Endothelial cell of umbilical vein (primary cell): Measurements from ENCODE around the gene MIB1. TPM values are rescaled to one million over a fixed set of nuclear protein-coding genes. Genes with fewer than 3 reads are reported as not detected.

Source experiments
- BruUV-seq: library from RNA; stranded (reverse); fragments of 400-500 nt; replicated peaks from 2 replicates; lab custom pipeline; 2021; lab: Mats Ljungman, UMichigan
- CTCF ChIA-PET: fragments of 300-600, 350-600 bp; sonication (Branson Sonifier 250); formaldehyde crosslinking; loops from one replicate; lab custom pipeline; 2021; ENCODE audit warnings: antibody characterized with exemption, inconsistent platforms; lab: Charles Lee
- POLR2A ChIA-PET: fragments of 300-600, 350-600 bp; sonication (Branson Sonifier 250); formaldehyde crosslinking; loops from one replicate; lab custom pipeline; 2021; ENCODE audit warnings: antibody characterized with exemption, inconsistent platforms; lab: Charles Lee
- DNase-seq: peaks from one replicate; pipeline ENCODE4 v3.0.0-alpha.2; 2011; ENCODE audit warnings: low read depth, low spot score
- FAIRE-seq: peaks from 2 replicates; lab custom pipeline; 2011; peaks lifted over from hg19 to GRCh38; lab: Jason Lieb, UNC
- H2AFZ ChIP-seq: 2 replicates; pipeline ENCODE4 v1.6.0; 2012; ENCODE audit warnings: low read depth, low read length, control low read depth, inconsistent platforms
- H3K27ac ChIP-seq: 2 replicates; pipeline ENCODE4 v1.5.1; 2011; ENCODE audit warnings: low read depth, mild to moderate bottlenecking, control low read depth, low read length, moderate library complexity; ENCODE audit not compliant: insufficient read depth
- H3K27me3 ChIP-seq, 2 experiments: 2 replicates each; pipeline versions ENCODE4 v1.6.0 to v1.6.1; 2011; ENCODE audit warnings: low read length in 2 of 2, mixed read lengths in 1 of 2; ENCODE audit not compliant: control insufficient read depth in 2 of 2, insufficient read depth in 2 of 2
- H3K36me3 ChIP-seq, 2 experiments: 2 replicates in 1 of 2; 3 replicates in 1 of 2; pipeline ENCODE4 v1.5.1; 2011; ENCODE audit warnings: low read length in 2 of 2, mild to moderate bottlenecking in 1 of 2, moderate library complexity in 1 of 2; ENCODE audit not compliant: control insufficient read depth in 2 of 2, insufficient read depth in 2 of 2; ENCODE audit errors: extremely low read depth in 1 of 2
- H3K4me1 ChIP-seq: 3 replicates; pipeline ENCODE4 v1.5.1; 2011; ENCODE audit warnings: mild to moderate bottlenecking, low read length; ENCODE audit not compliant: control insufficient read depth, insufficient read depth; ENCODE audit errors: extremely low read depth
- H3K4me2 ChIP-seq: 2 replicates; pipeline ENCODE4 v1.6.1; 2011; ENCODE audit warnings: low read length, control low read depth, mixed read lengths; ENCODE audit not compliant: insufficient read depth
- H3K4me3 ChIP-seq, 3 experiments: fragments of 200-600 bp in 1 of 3; sonication (generic), shearing (Covaris generic) in 1 of 3; replicated peaks in 1 of 3; 2 replicates each; pipeline ENCODE4 v1.5.1; 2011 to 2016; ENCODE audit warnings: control low read depth in 3 of 3, low read length in 3 of 3, mild to moderate bottlenecking in 2 of 3, inconsistent platforms in 1 of 3, low read depth in 1 of 3, moderate library complexity in 1 of 3; ENCODE audit not compliant: insufficient read depth in 1 of 3
- H3K79me2 ChIP-seq: 2 replicates; pipeline ENCODE4 v1.6.0; 2012; ENCODE audit warnings: low read length, inconsistent platforms; ENCODE audit not compliant: control insufficient read depth, insufficient read depth
- H3K9ac ChIP-seq: replicated peaks from 2 replicates; pipeline ENCODE3; 2011; ENCODE audit warnings: low read length, control low read depth; ENCODE audit not compliant: insufficient read depth; ENCODE audit errors: extremely low read depth
- H3K9me1 ChIP-seq: replicated peaks from 3 replicates; pipeline ENCODE4 v1.6.0; 2011; ENCODE audit warnings: mild to moderate bottlenecking, low read length; ENCODE audit not compliant: control insufficient read depth, insufficient read depth; ENCODE audit errors: extremely low read depth
- H3K9me3 ChIP-seq: replicated peaks from 2 replicates; pipeline ENCODE4 v1.5.1; 2012; ENCODE audit warnings: low read length, inconsistent platforms; ENCODE audit not compliant: control insufficient read depth, insufficient read depth
- H4K20me1 ChIP-seq: replicated peaks from 2 replicates; pipeline ENCODE3; 2011; ENCODE audit warnings: mild to moderate bottlenecking, low read length; ENCODE audit not compliant: control insufficient read depth, insufficient read depth; ENCODE audit errors: extremely low read depth
- EZH2 ChIP-seq: IDR thresholded peaks from 2 replicates; pipeline ENCODE4 v1.6.1; 2012; ENCODE audit warnings: borderline replicate concordance, low read depth, mild to moderate bottlenecking, moderate library complexity, low read length, inconsistent platforms; ENCODE audit not compliant: severe bottlenecking
- FOS ChIP-seq: IDR thresholded peaks from 2 replicates; pipeline ENCODE4 v1.6.1; 2011; ENCODE audit warnings: mild to moderate bottlenecking, low read length, moderate library complexity, borderline replicate concordance; ENCODE audit not compliant: insufficient read depth
- JUN ChIP-seq: IDR thresholded peaks from 2 replicates; pipeline ENCODE4 v1.6.1; 2011; ENCODE audit warnings: borderline replicate concordance, low read depth; ENCODE audit not compliant: insufficient read length, insufficient read depth
- MYC ChIP-seq: IDR thresholded peaks from one replicate; pipeline ENCODE4 v1.6.1; 2011; ENCODE audit warnings: mild to moderate bottlenecking, low read depth, low read length
- POLR2A ChIP-seq: IDR thresholded peaks from 2 replicates; pipeline ENCODE4 v1.6.1; 2012; ENCODE audit warnings: low read depth, mild to moderate bottlenecking, control low read depth, low read length
- POLR2AphosphoS5 ChIP-seq: IDR thresholded peaks from 2 replicates; pipeline ENCODE4 v1.6.1; 2012; ENCODE audit warnings: low read depth, mild to moderate bottlenecking, control low read depth, low read length, moderate library complexity; ENCODE audit not compliant: insufficient read depth
- dilution Hi-C: fragments of 300-500 bp; cut with MboI; formaldehyde crosslinking; loops from one replicate; pipeline ENCODE4 v1.15.0; 2019; ENCODE audit warnings: low sequenced_read_pairs; ENCODE audit not compliant: extremely low pct_ligation_motif_present
- intact Hi-C: fragments of 100-400 bp; cut with micrococcal nuclease; formaldehyde crosslinking; loops from one replicate; pipeline ENCODE4 v1.10.0; 2022
- polyA plus RNA-seq, 4 experiments: library from polyadenylated mRNA; depleted of rRNA in 3 of 4; stranded (reverse) in 3 of 4; unstranded in 1 of 4; fragments of >200 nt; gene quantifications; 2 replicates each; pipeline versions ENCODE4 v1.2.1 to v1.2.3, GENCODE V29; 2011 to 2012; ENCODE audit warnings: missing spikeins in 1 of 4
- total RNA-seq: library from RNA; stranded (reverse); gene quantifications from 2 replicates; pipeline ENCODE4 v1.2.3, GENCODE V29; 2021
- TF ChIP-seq, protein P1 (sequence below), 2 donors: IDR thresholded peaks; 1 replicate in 1 of 2; 2 replicates in 1 of 2; pipeline ENCODE4 v1.5.1; 2011; ENCODE audit warnings: low read length in 2 of 2, mild to moderate bottlenecking in 2 of 2, moderate library complexity in 2 of 2, control low read depth in 1 of 2, inconsistent platforms in 1 of 2, low read depth in 1 of 2; ENCODE audit not compliant: insufficient read depth in 1 of 2; ENCODE audit errors: extremely low read depth in 1 of 2
- TF ChIP-seq, protein P2 (sequence below): IDR thresholded peaks from 2 replicates; pipeline ENCODE4 v1.6.1; 2011; ENCODE audit not compliant: insufficient read depth, insufficient read length

MIB1 gene
- total and polyA plus RNA-seq, 2 donors (not counting 3 experiments of a cell fraction or from before 2014, with no cell fraction given): 6.3 to 37.5 TPM

DNA sequence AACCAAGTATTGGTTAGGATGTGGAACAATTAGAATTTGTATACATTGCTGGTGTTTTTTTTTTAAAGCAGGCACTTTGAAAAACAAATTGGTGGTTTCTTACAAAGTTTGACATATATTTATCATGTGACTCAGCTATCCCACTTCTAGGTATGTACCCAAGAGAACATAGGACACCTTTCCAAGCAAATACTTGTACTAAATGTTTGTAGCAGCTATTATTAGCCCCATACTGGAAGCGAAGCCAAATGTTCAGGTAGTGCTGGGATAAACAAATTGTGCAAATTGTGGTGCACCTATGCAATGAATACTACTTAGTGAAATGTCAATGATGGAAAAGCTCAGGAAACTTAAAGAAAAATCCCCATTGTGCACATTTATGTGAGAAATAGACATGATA lies 101.0 kb downstream of the MIB1 start:
- dilution Hi-C loops: no loop called here
- no peaks in the 10 kb centered on the region for H3K4me1 ChIP-seq
- FAIRE-seq (no peak), DNase-seq (no peak)
- H3K4me2 ChIP-seq: no peak overlapping the region
- H3K79me2 ChIP-seq: no peaks in the 10 kb centered on the region
- H3K9me3 ChIP-seq: no peaks in the 10 kb centered on the region
- H3K27me3 ChIP-seq: no peaks in the 10 kb centered on the region
- no peaks in the 10 kb centered on the region for H4K20me1 ChIP-seq
- TF ChIP-seq, protein P1, sequence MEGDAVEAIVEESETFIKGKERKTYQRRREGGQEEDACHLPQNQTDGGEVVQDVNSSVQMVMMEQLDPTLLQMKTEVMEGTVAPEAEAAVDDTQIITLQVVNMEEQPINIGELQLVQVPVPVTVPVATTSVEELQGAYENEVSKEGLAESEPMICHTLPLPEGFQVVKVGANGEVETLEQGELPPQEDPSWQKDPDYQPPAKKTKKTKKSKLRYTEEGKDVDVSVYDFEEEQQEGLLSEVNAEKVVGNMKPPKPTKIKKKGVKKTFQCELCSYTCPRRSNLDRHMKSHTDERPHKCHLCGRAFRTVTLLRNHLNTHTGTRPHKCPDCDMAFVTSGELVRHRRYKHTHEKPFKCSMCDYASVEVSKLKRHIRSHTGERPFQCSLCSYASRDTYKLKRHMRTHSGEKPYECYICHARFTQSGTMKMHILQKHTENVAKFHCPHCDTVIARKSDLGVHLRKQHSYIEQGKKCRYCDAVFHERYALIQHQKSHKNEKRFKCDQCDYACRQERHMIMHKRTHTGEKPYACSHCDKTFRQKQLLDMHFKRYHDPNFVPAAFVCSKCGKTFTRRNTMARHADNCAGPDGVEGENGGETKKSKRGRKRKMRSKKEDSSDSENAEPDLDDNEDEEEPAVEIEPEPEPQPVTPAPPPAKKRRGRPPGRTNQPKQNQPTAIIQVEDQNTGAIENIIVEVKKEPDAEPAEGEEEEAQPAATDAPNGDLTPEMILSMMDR (IDR thresholded peaks at IDR 0.05; ENCODE audit: extremely low read depth in 1 of 2, insufficient read depth in 1 of 2, low read depth in 1 of 2, low read length in 2 of 2): no peak
- no peak for TF ChIP-seq POLR2AphosphoS5
- no peak overlapping the region for H3K27ac ChIP-seq
- CTCF ChIA-PET: interaction anchor here (0.9 to 2.3 kb wide), 7 partner anchors 9 to 229 kb away, joined by 3 to 18 read pairs (median 5); no protein-coding TSS in a partner anchor
- H3K9ac ChIP-seq: no peak overlapping the region
- H3K9me1 ChIP-seq: peaks cover 2% of the 10 kb centered on the region
- intact Hi-C loops: no loop called here
- no peak overlapping the region for H3K4me3 ChIP-seq
- no peak overlapping the region for H2AFZ ChIP-seq
- H3K36me3 ChIP-seq: peaks cover 3 to 12% of the 10 kb centered on the region in 2 experiments
- no TSS peak for BruUV-seq
- POLR2A ChIA-PET: interaction anchor here (0.6 kb wide), 1 partner anchor 430 kb away, joined by 3 read pairs; no protein-coding TSS in a partner anchor

DNA sequence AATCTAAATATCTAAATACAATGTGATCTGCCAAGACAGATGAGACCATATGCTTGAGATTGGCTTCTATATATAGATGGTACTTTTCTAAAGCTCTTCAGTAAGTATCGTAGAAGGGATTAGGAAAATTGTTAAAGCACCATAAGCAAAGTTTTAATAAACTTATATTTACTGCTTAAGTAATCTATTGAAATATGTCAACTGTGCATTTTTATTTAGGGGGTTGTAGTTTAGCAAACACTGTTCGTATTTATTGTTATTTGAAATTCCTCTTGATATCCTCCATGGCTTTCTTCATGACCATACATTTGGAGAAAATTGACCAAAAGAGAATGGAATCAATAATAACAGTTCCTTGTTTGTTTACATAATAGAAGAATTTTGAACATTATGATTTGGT lies 102.7 kb downstream of the MIB1 start:
- H3K36me3 ChIP-seq: peaks cover 5 to 14% of the 10 kb centered on the region in 2 experiments
- H3K4me3 ChIP-seq: no peak overlapping the region
- dilution Hi-C loops: no loop called here
- no peak for FAIRE-seq
- ChIA-PET POLR2A (no interaction called here), CTCF (interaction anchor here (1.3 to 2.5 kb wide), 6 partner anchors 12 to 27 kb away, joined by 3 to 18 read pairs (median 5); no protein-coding TSS in a partner anchor)
- H3K9ac ChIP-seq: no peak overlapping the region
- no peak for DNase-seq
- no peak overlapping the region for H3K27ac ChIP-seq
- no peaks in the 10 kb centered on the region for H4K20me1 ChIP-seq
- no TSS peak for BruUV-seq
- H3K9me1 ChIP-seq: peaks cover 2% of the 10 kb centered on the region
- no peaks in the 10 kb centered on the region for H3K27me3 ChIP-seq
- no peaks in the 10 kb centered on the region for H3K9me3 ChIP-seq
- H2AFZ ChIP-seq: no peak overlapping the region
- H3K4me1 ChIP-seq: no peaks in the 10 kb centered on the region
- no peaks in the 10 kb centered on the region for H3K79me2 ChIP-seq
- TF ChIP-seq JUN (no peak), EZH2 (no peak), POLR2A (no peak), MYC (no peak), FOS (no peak), POLR2AphosphoS5 (no peak)
- TF ChIP-seq, protein P1 (IDR thresholded peaks at IDR 0.05; ENCODE audit: extremely low read depth in 1 of 2, insufficient read depth in 1 of 2, low read depth in 1 of 2, low read length in 2 of 2): no peak
- TF ChIP-seq, protein P2, sequence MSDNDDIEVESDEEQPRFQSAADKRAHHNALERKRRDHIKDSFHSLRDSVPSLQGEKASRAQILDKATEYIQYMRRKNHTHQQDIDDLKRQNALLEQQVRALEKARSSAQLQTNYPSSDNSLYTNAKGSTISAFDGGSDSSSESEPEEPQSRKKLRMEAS: no peak
- H3K4me2 ChIP-seq: no peak overlapping the region
- intact Hi-C loops: no loop called here
